BE2C (cell line): Measurements from ENCODE around the gene EDNRA.
A peak's percentile ranks its signal among the peaks of the same experiment; 100 is the strongest.

Source experiments
- DNase-seq: peaks from one replicate; pipeline ENCODE4 v3.0.0-alpha.2; 2020
- H3K27me3 ChIP-seq: fragments of 250-450 bp; sonication (Bioruptor Pico); 2 replicates; pipeline ENCODE4 v1.5.1; 2020; ENCODE audit warnings: mild to moderate bottlenecking
- H3K36me3 ChIP-seq: fragments of 250-450 bp; sonication (Bioruptor Pico); 2 replicates; pipeline ENCODE4 v1.5.1; 2020; ENCODE audit warnings: mild to moderate bottlenecking
- H3K4me1 ChIP-seq: fragments of 250-450 bp; sonication (Bioruptor Pico); 2 replicates; pipeline ENCODE4 v1.5.1; 2020
- H3K4me3 ChIP-seq: 2 replicates; pipeline ENCODE4 v1.5.1; 2011; ENCODE audit warnings: low read depth, low read length
- H3K9me3 ChIP-seq: fragments of 250-450 bp; sonication (Bioruptor Pico); 2 replicates; pipeline ENCODE4 v1.5.1; 2020
- TF ChIP-seq, protein P1 (sequence below): IDR thresholded peaks from 2 replicates; pipeline ENCODE4 v1.5.1; 2012; ENCODE audit warnings: mild to moderate bottlenecking, low read depth, low read length

Gene EDNRA

DNA sequence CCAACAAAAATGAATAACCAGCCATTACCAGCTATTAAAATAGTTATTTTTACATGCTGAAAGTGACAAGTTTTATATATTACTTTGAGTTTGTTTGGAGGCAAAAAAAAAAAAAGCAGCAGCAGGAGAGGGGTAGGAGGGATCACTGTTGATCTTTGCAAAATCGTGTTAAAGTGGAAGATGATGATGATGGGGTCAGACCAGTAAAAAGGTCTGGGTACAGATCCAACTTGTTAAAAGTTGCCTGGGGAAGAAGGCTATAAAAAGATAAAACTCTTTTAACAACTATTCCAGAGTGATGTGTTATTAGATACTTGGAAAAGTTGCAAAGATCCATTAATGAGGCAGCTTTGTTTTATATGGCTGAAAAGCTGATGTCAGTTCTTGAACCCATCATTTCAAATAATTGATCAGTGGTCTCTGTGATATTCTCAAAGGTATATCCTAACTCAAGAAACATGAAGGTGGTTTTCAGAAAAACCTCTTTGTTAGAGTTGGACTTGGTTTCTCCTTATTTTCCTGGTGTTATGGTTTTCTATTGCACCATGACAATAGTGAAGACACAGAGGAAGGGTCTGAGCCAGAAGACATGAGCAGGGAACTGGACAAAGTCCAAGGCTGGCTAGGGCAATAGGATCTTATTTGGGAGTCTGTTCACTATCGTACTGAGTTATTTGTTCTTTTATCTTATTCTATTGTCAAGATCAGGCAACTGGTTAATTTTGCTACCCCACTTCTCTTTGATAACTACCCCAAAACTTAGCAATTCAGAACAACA lies 44.8 kb downstream of the EDNRA start:
- H3K4me1 ChIP-seq, result no peaks in the 10 kb centered on the region
- DNase-seq, result no peak
- H3K9me3 ChIP-seq, result no peaks in the 10 kb centered on the region; the same call in 1 of the 2 replicates
- TF ChIP-seq, protein P1, sequence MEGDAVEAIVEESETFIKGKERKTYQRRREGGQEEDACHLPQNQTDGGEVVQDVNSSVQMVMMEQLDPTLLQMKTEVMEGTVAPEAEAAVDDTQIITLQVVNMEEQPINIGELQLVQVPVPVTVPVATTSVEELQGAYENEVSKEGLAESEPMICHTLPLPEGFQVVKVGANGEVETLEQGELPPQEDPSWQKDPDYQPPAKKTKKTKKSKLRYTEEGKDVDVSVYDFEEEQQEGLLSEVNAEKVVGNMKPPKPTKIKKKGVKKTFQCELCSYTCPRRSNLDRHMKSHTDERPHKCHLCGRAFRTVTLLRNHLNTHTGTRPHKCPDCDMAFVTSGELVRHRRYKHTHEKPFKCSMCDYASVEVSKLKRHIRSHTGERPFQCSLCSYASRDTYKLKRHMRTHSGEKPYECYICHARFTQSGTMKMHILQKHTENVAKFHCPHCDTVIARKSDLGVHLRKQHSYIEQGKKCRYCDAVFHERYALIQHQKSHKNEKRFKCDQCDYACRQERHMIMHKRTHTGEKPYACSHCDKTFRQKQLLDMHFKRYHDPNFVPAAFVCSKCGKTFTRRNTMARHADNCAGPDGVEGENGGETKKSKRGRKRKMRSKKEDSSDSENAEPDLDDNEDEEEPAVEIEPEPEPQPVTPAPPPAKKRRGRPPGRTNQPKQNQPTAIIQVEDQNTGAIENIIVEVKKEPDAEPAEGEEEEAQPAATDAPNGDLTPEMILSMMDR, result no peak
- H3K36me3 ChIP-seq, result 0 out of 2 replicates have a peak, but pooled peaks cover 2% of the 10 kb centered on the region
- no peaks in the 10 kb centered on the region for H3K27me3 ChIP-seq
- no peak overlapping the region for H3K4me3 ChIP-seq

DNA sequence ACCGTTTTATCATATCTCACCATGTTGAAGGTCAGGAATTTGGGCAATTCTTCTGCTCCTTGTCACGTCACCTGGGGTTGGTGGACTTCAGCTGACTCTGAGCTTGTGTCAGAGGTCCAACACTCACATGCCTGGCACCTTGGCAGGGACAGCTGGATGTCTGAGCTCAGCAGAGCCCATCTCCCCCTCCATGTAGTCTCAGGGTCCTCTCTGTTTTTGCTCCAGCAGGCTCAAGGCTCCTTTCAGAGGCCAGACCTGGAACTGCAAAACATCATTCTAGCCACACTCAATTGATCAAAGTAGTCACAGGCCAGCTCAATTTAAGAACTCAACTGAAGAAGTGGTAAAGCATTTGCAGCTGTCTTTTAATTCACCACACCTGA lies 45.4 kb downstream of the EDNRA start:
- TF ChIP-seq, protein P1, result peak; percentile 44
- no peaks in the 10 kb centered on the region; the same call in 1 of the 2 replicates for H3K9me3 ChIP-seq
- H3K27me3 ChIP-seq, result no peaks in the 10 kb centered on the region
- H3K36me3 ChIP-seq, result 0 out of 2 replicates have a peak, but pooled peaks cover 2% of the 10 kb centered on the region
- no peak overlapping the region for H3K4me3 ChIP-seq
- DNase-seq, result no peak
- no peaks in the 10 kb centered on the region for H3K4me1 ChIP-seq

GRCh38 chr4:147528054-147528453 lies 47.2 kb downstream of the EDNRA start:
- no peaks in the 10 kb centered on the region for H3K4me1 ChIP-seq
- no peak for DNase-seq
- TF ChIP-seq, protein P1, result no peak
- no peaks in the 10 kb centered on the region; the same call in 1 of the 2 replicates for H3K9me3 ChIP-seq
- 0 out of 2 replicates have a peak, but pooled peaks cover 2% of the 10 kb centered on the region for H3K36me3 ChIP-seq
- H3K27me3 ChIP-seq, result no peaks in the 10 kb centered on the region
- H3K4me3 ChIP-seq, result no peak overlapping the region

- Histone ChIP-seq H3K27me3 (no peaks in the 10 kb centered on the region), H3K4me3 (no peak overlapping the region), H3K36me3 (0 out of 2 replicates have a peak, but pooled peaks cover 2% of the 10 kb centered on the region), H3K9me3 (no peaks in the 10 kb centered on the region), H3K4me1 (no peaks in the 10 kb centered on the region)
- TF ChIP-seq, protein P1, result no peak
- DNase-seq, result no peak
These were observed 49.2 kb downstream of the EDNRA start for GRCh38 chr4:147530134-147530533.

- Histone ChIP-seq H3K36me3 (0 out of 2 replicates have a peak, but pooled peaks cover 2% of the 10 kb centered on the region), H3K4me1 (no peaks in the 10 kb centered on the region), H3K9me3 (no peaks in the 10 kb centered on the region), H3K4me3 (no peak overlapping the region), H3K27me3 (no peaks in the 10 kb centered on the region)
- TF ChIP-seq, protein P1, result no peak
- DNase-seq, result no peak
These were observed 49.8 kb downstream of the EDNRA start for GRCh38 chr4:147530723-147531122.

- Histone ChIP-seq H3K4me3 (no peak overlapping the region), H3K9me3 (no peaks in the 10 kb centered on the region), H3K27me3 (no peaks in the 10 kb centered on the region), H3K4me1 (peaks cover 1% of the 10 kb centered on the region; the same call in 1 of the 2 replicates), H3K36me3 (no peaks in the 10 kb centered on the region)
- TF ChIP-seq, protein P1, result no peak
- DNase-seq, result no peak
These were observed 52.0 kb downstream of the EDNRA start for GRCh38 chr4:147532896-147533295.
